IPS-NIHi7 (cell line): ENCODE results near the gene PCTP.

Experiments used
- DNase-seq: peaks from one replicate; pipeline ENCODE4 v3.0.0; 2012; ENCODE audit warnings: mixed read lengths; ENCODE audit errors: extremely low spot score

The PCTP gene

DNA sequence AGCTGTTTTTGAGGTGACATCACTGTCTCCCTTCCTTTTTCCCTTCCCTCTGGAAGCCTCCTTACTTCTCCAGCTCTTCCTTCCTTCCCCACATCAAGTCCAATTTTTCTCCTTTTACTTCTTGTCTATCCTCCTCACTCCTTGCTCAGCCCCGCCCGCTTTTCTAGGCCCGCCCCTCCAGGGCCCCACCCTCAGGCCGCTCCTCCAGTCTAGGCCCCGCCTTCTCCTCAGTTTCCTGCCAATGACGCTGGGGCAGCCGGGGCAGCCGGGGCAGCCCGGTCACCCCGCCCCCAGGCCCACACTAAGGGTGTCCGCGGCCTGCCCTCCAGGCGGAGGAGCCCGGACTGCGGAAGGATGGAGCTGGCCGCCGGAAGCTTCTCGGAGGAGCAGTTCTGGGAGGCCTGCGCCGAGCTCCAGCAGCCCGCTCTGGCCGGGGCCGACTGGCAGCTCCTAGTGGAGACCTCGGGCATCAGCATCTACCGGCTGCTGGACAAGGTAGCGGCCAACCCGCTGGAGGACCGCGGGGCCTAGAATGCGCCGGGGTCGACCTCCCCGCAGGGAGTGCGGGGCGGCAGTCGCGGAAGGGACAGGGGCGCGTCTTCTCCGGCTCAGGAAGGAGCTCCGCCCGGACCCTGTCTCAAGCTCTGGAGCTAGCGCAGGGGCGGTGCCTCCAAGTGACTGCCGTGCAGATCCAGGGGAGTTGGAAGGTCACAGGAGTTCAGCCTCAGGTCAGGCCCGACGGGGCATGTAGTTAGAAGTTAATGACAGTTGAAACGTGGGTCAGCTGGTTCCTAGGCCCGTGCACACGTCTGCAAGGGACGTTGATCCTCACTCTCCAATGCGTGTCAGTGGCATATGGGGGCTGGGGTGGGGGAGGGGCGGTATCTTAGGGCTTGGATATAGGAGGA lies at the start of gene PCTP:
Gene PCTP (plus strand): TSS at position 302 of the 908 bp plus-strand sequence. CDS start 53 bp downstream, at position 355.
- DNase-seq: peak; percentile 98

- no peak for DNase-seq
Observed at GRCh38 chr17:55702150-55702549, 48.7 kb upstream of the PCTP start.

GRCh38 chr17:55704401-55704800 lies 46.5 kb upstream of the PCTP start:
- DNase-seq: no peak

DNA sequence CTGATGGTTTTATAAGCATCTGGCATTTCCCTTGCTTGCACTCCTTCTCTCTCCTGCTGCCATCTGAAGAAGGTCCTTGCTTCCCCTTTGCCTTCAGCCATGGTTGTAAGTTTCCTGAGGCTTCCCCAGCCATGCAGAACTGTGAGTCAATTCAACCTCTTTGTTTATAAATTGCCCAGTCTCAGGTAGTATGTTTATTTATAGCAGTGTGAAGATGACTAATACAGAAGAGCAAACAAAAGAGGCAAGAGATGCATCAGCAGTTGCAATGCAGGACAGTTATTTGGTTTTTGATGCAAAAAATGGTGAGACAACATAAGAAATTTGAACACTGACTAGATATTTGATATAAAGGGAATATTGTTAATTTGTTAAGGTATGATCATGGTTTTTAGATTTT lies 45.0 kb upstream of the PCTP start:
- DNase-seq: no peak

DNA sequence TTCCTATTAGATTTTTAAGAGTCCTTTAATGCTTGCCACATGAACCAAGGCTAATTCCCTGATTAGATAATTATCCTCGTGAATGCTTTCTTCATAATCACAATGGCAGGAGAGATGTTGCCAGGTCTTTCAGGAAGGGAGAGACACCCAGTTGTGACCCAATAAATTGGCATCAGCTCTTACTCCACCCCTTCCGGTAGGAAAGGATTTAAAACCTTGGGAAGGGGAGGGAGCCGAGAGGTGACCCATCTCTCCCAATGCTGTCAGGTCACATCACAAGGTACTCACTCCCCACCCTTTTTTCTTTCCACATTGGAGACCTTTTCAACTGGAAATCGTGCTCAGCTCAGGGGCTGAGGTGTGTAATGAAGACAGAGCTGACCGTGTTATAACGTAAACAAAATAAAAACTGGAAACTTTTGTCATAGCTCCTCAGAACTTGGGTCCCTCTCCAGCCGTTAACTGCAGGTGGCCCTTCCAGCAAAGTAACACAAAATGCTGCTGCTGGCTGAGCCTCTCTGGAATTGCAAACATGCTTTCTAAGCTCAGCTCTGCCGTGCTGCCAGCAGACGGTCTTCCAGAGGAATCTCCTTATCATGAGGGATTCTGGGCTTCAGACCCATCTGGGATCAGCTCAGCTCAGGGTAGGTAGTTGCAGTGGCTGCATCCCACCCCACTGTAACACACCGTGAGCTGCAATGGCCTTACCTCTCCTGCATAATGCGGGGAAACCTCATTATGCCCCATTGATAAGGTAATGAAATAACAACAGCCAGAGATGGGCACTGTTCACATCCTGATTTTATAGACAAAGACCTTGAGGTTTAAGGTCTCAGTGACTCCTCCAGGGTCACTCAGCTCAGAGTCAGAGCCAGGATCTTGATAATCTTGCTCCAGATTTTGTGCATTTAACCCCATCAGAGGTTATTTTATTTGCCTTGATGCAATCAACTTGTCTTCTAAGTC lies 43.8 kb upstream of the PCTP start:
- peak; percentile 22 for DNase-seq

DNA sequence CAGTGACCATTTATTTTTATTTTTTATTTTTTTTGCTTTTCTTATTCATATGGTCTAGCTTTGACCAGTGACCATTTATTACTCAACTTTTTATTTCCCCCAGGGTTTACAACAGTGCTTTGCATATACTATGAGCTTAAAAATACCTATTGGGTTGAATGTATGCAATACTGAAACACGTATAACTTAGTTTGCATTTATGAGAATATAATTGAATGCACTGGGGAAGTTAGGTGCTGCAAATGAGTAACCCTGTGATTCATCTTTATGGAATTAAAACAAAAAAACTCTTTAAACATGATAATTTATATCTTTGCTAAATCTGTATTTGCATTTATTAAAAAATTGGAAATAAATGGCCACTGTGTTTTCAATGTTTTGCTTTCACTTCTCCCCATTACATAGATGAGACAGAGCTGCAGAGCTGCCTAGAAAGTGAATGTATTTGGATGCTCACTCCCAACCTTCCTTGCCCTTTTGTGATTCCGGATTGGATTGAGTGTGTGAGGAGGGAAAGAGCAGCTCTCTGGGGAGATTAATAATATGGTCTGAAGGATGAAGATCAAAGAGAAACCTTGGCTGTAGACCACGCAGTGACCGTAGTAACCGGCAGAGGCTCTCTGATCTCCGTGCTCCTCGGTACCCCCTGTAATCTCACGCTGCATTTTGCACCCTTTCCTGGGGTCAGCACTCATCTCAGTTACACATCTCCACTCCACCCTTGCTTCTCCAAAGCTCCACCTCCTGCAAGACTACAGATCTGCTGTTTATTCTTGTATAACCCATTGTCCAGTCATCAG lies 42.5 kb upstream of the PCTP start:
- DNase-seq: no peak

DNA sequence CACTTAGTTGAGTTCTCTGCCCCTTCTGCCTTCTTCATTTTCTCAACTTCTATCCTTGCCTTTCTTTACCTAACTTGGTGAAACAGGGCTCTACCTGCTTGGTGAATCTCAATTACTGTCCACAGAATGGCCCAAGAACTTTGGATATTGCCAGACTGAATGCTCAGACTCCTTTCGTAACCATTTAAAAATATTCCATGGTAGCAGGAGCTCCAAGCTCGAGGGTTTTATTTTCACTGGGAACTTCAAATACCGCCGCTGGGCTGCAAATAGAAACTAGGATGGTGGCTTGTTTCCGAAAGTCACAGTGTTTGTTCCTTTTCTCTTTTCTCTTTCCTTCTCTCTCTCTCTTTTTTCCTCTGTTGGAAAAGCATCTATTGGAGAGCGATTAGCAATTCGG lies 41.4 kb upstream of the PCTP start:
- no peak for DNase-seq

GRCh38 chr17:55709984-55710383 lies 40.9 kb upstream of the PCTP start:
- DNase-seq: no peak

- DNase-seq: no peak
Observed at GRCh38 chr17:55710410-55710809, 40.4 kb upstream of the PCTP start.

DNA sequence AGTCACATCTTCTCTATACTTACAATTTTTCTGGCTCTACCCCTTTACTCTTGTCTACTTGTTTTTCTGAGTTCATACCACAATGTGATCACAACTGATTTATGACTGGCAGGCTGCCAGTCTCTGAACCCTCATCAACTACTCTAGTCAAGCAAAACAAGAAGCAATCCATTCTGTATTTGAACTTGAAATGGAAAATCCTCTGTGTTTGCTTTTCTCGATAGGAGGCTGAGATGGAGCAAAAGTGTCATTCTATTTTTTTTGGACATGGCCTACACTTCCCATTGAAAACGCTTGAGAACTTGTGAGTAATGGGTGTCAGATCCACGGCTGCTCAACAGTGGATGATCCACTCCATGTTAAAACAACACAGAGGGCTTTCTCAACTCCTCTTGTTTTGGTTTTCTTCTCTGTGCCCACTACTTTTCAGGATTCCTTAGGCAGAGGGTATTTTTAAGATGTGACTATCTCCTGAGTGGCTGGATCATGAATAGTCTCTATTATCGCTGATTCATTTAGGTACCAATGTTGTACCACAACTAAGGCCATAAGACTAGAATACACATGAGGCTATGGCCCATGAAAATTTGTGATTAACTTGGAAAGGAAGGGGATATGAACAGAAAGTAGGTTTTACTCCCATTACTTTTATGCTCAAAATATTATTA lies 39.9 kb upstream of the PCTP start:
- DNase-seq: no peak

GRCh38 chr17:55717432-55717831 lies 33.4 kb upstream of the PCTP start:
- no peak for DNase-seq

GRCh38 chr17:55717898-55718735 lies 32.7 kb upstream of the PCTP start:
- DNase-seq: peak; percentile 36

DNA sequence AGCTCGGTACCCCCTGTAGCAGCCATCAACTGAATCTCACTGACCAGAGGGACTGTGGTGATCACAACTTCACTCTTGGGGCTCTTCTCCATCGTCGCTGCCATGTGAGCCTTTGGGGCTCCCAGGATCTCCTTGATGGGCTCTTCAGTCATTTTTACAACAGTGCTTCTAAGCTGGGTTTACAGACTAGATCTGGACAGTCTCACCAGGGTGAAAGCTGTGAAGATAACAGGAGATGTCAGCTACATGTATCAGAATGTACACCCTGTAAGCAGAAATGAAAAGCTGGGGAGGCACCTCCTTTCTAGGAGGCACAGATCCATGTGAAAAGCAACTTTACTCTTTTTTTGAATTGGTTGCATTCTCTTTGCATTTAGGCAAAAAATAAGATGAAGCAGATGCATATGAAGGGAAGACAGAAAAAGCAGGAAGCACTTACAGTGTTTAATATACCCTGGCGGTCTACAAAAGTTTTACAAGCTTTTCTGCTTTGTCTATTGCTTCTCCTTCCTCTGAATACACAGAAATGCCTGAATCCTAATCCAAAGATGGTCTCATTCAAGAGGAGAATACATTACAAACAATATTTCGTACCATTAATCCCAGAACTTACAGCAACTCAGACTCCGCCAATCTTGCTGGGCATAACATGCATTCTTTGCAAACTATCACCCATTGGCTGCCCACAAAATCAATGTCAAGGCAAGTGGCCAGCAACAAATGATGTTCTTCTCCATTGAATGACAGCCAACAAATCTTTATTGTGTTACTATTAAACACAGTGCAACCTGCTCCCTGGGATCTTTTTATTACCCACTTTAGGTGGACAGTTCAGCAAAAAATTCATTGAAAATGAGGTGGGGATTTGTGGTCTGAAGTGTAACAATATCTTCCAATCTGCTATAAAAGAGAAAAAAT lies 29.7 kb upstream of the PCTP start:
- no peak for DNase-seq

DNA sequence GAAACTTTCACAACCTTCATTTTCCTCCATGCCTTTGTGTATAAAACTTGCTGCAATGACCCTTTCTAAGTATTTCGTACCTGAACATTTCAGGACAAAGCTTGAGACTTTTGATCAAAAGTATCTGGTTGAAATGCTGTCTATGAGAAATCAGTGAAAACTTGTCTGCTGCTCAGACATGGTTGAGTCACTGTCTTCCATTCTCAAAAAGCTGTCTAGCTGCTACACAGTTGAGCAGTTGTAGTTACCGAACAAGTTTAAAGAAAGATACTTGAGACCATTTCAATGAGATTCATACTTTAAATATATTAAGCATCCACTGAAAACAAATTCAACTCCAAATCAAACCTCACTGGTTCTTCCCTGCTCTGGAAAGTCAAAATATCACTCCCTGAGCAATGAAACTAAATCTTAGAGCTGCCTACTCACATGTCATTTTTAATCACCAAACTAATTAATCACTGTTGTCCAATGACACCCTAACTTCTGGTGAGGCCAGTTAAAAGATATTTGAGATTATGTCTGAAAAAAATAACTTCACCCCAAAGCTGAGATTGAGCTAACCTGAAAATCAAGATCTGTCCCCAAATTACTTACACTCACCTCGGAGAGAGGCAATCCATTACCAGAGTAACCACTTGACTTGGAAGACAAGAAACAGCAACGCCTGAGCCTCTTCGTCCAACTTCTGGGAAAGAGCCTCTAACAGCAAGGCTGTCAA lies 28.7 kb upstream of the PCTP start:
- DNase-seq: no peak

- DNase-seq: no peak
Observed at GRCh38 chr17:55722742-55723487, 27.9 kb upstream of the PCTP start, which contains the start of gene TMEM100. TMEM100 (minus strand) TSS chr17:55722864; CDS start chr17:55721070, 1,794 bp downstream.

DNA sequence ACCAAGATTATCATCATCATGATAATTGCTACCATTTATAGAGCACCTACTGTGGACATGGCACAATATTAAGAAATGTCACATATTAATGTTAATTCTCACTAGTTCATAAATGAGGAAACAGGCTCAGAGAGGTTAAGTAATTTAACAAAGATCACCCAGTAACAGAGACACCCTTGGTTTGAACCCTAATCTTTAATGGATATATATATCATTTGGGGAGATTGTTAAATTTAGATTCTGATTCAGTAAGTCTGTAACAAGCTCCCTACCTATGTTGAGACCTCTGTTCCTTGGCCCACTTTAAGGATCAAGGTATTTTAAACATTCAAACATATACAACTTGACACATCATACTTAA lies 27.4 kb upstream of the PCTP start:
- DNase-seq: no peak

DNA sequence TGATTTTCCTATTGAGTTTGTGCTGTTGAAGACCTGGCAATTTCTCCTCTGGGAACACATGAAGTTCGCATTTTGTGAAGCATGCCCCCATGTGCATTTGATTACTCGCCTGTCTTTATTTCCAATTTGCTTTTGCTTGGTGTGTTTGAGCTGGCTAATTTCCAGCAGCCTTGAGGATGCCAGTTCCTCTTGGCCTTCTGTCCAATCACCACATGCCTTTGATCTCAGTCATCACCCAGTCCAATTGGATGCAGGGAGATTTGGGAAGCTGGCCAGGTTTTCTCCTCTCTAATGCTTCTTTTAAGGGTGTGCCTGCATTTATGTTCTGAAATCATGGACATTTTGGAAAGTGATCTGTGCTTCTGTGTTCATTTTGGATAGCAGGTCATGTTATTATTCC lies 24.4 kb upstream of the PCTP start:
- no peak for DNase-seq

DNA sequence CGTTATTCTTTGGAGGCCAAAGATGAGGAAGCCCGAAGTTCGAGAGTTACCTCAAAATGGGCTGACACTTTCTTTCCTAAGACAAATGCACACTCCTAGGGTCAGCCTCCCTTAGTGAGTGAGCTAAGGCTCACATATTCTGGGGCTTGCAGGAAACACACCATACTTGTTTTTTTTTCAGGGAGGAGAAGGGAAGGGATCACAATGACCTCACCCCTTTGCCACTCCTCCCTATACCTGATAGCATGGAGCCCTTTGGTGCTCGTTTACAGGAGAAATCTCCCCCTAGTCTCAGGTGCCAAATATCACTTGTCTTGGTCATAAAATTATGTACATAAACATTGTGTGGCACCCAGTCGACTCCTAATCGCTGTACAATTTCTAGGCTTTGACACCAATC lies 23.6 kb upstream of the PCTP start:
- DNase-seq: no peak
